GM18517 (cell line): Measurements from ENCODE around the gene MYOZ3.

ENCODE experiments used
- ATAC-seq: cut with Tn5 transposase; IDR thresholded peaks from one replicate; pipeline ENCODE4 v1.9.1; 2021; ENCODE audit warnings: mild to moderate bottlenecking, moderate library complexity; ENCODE audit not compliant: unreplicated experiment

MYOZ3 gene

DNA sequence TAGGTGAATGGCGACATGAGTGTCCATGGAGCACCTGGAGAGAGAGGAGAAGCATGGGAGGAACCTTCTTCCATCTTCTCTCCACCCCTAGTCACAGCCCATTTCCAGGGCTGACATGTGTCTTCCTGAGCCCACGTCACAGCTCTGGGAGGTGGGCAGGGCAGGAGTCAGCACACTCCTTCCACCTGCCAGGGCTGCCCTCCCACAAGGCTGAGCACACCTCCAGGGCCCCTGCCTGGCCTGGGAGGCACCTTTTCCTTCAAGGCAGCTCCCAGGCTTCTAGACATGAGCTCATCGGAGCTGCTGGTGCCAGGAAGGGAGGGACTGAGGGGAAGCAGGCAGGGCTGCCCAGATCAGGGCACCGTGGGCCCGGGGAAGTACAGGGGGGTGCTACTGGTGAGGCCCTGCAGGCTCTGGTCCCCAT, 34.2 kb upstream of the MYOZ3 start:
- ATAC-seq, result no peak

DNA sequence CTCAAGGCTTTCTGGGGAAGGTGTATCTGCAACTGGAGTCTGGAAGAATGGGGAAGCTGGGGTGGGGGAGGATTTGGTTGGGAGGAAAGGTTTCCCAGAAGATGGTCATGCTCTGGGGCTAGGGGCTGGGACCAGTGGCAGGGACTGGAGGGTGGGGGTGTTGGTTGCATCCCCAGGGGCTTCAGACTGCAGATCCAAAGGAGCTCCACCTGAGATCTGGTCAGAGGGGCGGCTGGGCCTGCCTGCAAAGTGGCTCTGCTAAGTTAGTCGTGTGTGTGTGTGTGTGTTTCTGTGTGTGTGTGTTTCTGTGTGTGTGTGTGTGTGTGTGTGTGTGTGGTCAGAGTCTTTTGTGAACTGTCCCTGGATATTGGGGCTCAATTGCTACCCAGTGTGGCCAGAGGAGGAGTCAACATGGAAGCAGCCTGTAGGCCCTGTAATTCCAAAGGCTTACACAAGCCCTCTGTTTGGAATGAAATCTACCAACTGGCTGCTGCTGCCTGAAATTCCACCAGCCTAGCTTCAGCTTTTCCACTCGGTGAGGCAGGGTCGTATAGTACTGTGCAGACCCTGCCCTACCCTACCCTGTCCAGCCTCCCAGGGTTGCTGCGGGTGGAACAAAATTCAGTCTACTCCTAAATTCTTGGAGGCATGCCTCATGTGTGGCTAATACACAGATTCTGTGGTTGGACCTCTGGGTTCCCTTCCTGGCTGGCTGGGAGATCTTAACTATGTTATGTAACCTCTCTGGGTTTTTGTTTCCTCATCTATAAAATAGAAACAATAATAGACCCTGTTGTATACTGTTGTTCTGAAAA, 33.1 kb upstream of the MYOZ3 start:
- no peak for ATAC-seq

DNA sequence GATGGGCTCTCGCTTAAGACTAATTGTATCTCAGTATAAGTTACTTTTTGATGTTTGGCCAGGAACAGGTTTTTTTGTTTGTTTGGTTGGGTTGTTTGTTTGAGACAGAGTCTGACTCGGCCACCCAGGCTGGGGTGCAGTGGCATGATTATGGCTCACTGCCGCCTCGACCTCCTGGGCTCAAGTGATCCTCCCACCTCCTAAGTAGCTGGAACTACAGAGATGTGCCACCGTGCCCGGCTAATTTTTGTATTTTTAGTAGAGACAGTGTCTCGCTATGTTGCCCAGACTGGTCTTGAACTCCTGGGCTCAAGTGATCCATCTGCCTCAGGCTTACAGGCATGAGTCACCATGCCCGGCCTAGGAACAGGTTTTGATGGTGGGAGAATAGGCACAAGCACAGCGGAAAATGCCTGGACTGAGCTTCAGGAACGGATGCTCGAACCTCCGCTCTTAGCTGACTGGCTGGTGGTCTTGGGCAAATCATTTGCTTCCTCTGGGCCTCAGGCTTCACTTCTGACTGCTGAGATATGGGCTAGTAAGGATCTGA, 32.0 kb upstream of the MYOZ3 start:
- ATAC-seq, result no peak

GRCh38 chr5:150630016-150630415, 31.0 kb upstream of the MYOZ3 start:
- ATAC-seq, result no peak

GRCh38 chr5:150630461-150631325, 30.4 kb upstream of the MYOZ3 start:
- no peak for ATAC-seq

- ATAC-seq, result no peak
These were observed 29.7 kb upstream of the MYOZ3 start for GRCh38 chr5:150631326-150631701.

- ATAC-seq, result no peak
These were observed 28.5 kb upstream of the MYOZ3 start for GRCh38 chr5:150632305-150633160.

DNA sequence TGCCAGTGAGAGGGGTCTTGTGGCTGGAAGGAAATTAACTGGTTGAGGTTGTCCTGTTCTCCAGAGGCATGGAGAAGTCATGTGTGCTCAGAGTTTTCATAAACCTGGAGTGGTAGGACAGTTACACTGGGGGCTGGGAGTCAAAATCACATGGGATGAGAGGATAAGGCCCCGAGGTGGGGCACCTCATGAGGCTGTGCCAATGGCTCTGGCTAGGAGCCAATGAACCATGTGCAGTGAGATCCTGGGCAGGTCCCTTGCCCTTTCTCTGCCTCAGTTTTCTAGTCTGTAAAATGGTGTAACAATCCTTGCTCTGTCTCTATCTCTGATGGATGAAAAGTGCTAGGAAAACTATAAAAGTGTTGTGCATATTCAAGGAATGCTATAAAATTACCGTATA, 27.6 kb upstream of the MYOZ3 start:
- ATAC-seq, result no peak

GRCh38 chr5:150636391-150637244, 24.4 kb upstream of the MYOZ3 start:
- ATAC-seq, result no peak

GRCh38 chr5:150637245-150638052, 23.6 kb upstream of the MYOZ3 start:
- no peak for ATAC-seq

DNA sequence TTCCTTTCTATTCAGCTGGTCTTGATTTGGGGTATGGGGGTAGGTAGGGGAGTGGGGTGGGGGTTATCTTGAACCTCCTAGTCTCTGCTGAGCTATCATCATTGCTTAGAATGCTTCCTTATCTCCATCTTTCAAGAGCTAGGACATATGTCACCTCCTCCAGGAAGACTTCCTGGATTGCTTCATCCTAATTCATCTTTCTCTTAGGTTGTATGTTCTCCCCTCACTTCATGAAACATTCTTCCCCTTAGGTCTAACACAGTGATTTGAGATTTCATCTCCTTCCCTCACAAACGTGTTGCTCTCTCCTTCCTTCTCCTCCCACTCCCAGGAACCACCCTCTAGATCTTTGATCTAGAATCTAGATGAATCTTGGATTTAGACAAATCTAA, 23.0 kb upstream of the MYOZ3 start:
- ATAC-seq, result no peak

- no peak for ATAC-seq
These were observed 22.3 kb upstream of the MYOZ3 start for GRCh38 chr5:150638488-150639376.

- no peak for ATAC-seq
These were observed 21.7 kb upstream of the MYOZ3 start for GRCh38 chr5:150639377-150639692.

DNA sequence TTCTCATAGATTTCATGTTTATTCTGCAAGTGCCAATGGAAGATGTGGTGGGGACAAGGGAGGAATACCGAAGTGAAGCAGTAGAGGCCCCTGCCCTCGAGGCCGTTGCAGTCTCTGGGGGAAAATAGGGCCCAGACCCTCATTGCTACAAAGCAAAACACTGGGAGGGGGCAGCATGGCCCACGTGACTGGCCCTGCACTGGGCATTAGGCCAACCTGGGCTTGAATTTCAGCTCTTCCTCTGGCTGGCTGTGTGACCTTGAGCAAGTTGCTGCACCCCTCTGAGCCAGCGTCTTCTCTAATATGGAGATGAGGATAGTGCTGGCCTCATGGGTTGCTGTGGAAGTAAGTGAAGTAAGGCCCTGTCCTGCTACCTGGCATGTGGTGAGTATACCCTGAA, 21.3 kb upstream of the MYOZ3 start:
- no peak for ATAC-seq

- no peak for ATAC-seq
These were observed 20.6 kb upstream of the MYOZ3 start, which contains the start of gene SYNPO for GRCh38 chr5:150640311-150641005. Gene SYNPO, plus strand, starts transcription at chr5:150640660. Its CDS starts 7,616 bp downstream, at chr5:150648276.

DNA sequence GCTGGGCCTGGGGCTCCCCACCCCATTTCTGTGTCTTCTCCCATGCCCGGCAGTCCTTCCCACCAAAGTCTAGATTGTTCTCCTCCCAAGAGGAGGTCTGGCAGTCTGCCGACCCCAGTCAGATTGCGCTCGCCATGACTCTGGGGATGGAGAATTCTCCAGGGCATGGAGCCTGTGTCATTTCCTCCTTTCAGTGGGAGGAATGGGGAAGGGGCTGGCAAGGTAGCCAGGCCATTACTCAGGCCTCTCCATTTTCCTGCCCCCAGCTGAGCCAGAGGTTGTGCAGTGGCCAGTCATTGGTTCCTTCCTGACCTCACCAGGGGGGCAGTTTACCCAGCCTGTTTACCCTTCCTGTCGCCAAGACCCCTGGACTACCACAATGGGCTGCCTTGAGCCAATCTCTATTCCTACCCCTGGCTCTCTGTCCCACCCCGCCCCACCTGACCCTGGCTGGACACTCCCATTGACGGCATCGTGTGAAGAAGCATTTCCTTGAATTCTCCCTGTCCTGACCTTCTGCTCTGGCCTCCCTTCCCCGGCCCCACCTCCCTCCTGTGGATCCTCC, 20.0 kb upstream of the MYOZ3 start:
- ATAC-seq, result no peak

DNA sequence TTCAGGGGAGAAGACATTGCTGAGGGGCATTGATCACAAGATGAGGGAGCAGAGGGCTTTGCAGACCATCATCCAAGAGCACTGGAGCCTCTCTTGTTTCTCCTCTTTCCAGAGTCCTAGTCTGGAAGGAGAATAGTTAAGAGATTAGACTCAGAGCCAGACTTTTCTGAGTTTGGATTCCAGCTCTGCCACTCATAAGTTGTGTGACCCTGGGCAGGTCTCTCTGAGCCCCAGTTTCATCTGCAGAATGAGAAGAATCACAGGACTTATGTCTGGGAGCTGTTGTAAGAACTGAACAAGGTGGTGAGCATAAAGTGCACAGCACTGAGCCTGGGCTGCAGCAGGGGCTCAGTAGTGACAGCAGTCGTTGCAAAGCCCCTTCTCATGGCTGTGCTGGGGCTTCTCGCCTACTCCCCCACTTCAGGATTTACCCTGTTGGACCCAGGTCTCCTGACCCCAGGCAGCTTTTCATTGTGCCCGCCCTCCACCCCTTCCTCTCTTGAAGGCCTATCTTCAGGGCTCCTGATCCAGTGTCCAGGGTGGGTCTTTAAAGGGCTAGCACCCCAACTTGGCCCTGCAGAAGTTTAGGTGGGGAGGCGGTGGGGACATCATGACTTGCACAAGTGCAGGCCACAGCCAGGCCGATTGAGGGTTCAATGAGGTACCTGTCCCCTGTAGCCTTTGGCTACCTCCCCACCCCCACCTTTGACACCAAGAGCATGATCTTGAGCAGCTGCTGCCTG, 19.1 kb upstream of the MYOZ3 start:
- no peak for ATAC-seq
